ENCODE data around the gene CHD9.

Gene CHD9

DNA sequence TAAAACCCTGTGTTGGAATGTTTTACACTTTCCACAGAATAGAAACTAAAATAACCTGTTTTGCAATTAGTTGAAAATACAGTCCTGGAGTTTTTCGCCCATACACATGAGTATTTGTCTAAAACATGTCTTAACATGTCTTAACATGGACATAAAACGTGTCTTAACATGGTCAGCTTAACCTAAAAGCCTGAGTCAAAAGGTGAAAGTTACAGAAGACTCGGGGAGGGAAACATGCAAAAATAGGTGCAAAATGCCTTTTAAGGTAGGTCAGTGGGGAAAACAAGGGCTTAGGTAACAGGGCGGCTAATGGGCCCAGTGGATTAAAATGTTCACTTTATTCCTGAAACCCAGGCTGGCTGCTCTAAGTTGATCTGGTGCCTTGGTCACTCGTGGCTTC lies 323.3 kb downstream of the CHD9 start:
- H3K9ac ChIP-seq (ENCODE audit: low read depth, low read length): no peak overlapping the region
- H3K4me3 ChIP-seq (ENCODE audit: low read depth, low read length): no peak overlapping the region
- H3K4me1 ChIP-seq (ENCODE audit: control insufficient read depth, insufficient read depth, low read length): no peaks in the 10 kb centered on the region
- no peaks in the 10 kb centered on the region for H3K36me3 ChIP-seq (ENCODE audit: control insufficient read depth, insufficient read depth, low read length)
- no peaks in the 10 kb centered on the region for H3K9me3 ChIP-seq (ENCODE audit: control insufficient read depth, insufficient read depth, low read length)
- no peaks in the 10 kb centered on the region for H3K27me3 ChIP-seq (ENCODE audit: control insufficient read depth, insufficient read depth, low read length)

Measured in iPS-15b (cell line).